Prostate gland (tissue), 2 donors: Measurements from ENCODE around the gene SPATS2. TPM values are rescaled to one million over a fixed set of nuclear protein-coding genes. Genes with fewer than 3 reads are reported as not detected.

Source experiments
- DNase-seq: peaks from one replicate; pipeline ENCODE4 v3.0.0-alpha.2; 2019; ENCODE audit warnings: low spot score
- H3K27ac ChIP-seq, 2 donors: fragments of 200-600 bp; sonication (generic); 2 replicates each; pipeline ENCODE4 v1.5.1; 2017 to 2019
- H3K27me3 ChIP-seq: fragments of 200-600 bp; sonication (generic); replicated peaks from 2 replicates; pipeline ENCODE4 v1.5.1; 2019; ENCODE audit not compliant: insufficient read depth
- H3K36me3 ChIP-seq, 2 donors: fragments of 200-600 bp; sonication (generic); 1 replicate in 1 of 2; 2 replicates in 1 of 2; pipeline versions ENCODE4 v1.5.1 to v1.8.1; 2017 to 2019
- H3K4me1 ChIP-seq: fragments of 200-600 bp; sonication (generic); replicated peaks from 2 replicates; pipeline ENCODE4 v1.5.1; 2019
- H3K4me3 ChIP-seq, 2 donors: fragments of 200-600 bp; sonication (generic); 2 replicates each; pipeline ENCODE4 v1.5.1; 2017 to 2019
- H3K9me3 ChIP-seq: fragments of 200-600 bp; sonication (generic); 2 replicates; pipeline ENCODE4 v1.5.1; 2017
- POLR2A ChIP-seq: fragments of 450-650 bp; IDR thresholded peaks from one replicate; pipeline ENCODE4 v1.6.1; 2016; ENCODE audit warnings: antibody characterized with exemption, mild to moderate bottlenecking
- POLR2AphosphoS5 ChIP-seq: sonication (generic); formaldehyde crosslinking; IDR thresholded peaks from one replicate; pipeline ENCODE4 v1.6.1; 2017; ENCODE audit warnings: antibody characterized with exemption
- WGBS: methylation state at CpG from one replicate; pipeline ENCODE4 v1.1.5; 2018; 5-methylcytosine and 5-hydroxymethylcytosine counted together
- intact Hi-C: fragments of 100-400 bp; cut with DNase I; formaldehyde crosslinking; loops from one replicate; pipeline ENCODE4 v1.14.2; 2022
- total RNA-seq, 2 donors: library from RNA; depleted of rRNA; stranded (reverse); fragments of >200 nt; gene quantifications; one replicate each; pipeline ENCODE4 v1.1.0, GENCODE V29; 2016
- TF ChIP-seq, protein P1 (sequence below), 4 experiments: fragments of 200-600 bp in 2 of 4; fragments of 450-650 bp in 2 of 4; sonication (generic) in 2 of 4; IDR thresholded peaks; 1 replicate in 3 of 4; 2 replicates in 1 of 4; pipeline ENCODE4 v1.5.1; 2016 to 2019; ENCODE audit warnings: antibody characterized with exemption in 4 of 4, mild to moderate bottlenecking in 2 of 4, moderate library complexity in 2 of 4

SPATS2 gene
- total RNA-seq, 2 donors from 2014 or later, result 30.1 to 34.2 TPM

DNA sequence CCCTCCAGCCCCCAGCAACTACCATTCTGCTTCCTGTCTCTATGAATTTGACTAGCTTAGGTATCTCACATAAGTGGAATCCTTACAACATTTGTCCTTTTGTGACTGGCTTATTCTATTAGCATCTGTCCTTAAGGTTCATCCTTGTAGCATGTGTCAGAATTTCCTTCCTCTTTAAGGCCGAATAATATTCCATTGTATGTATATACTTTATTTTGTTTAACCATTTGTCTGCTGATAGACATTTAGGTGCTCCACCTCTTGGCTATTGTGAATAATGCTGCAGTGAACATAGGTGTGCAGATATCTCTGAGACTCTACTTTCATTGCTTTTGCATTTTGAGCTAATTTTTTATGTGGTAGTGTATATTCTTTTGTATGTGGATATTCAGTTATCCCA is 75.7 kb downstream of the SPATS2 start:
- no peak for DNase-seq
- Histone ChIP-seq H3K27me3 (no peaks in the 10 kb centered on the region), H3K4me1 (no peaks in the 10 kb centered on the region), H3K9me3 (no peaks in the 10 kb centered on the region), H3K27ac (no peak overlapping the region), H3K4me3 (no peak overlapping the region), H3K36me3 (no peaks in the 10 kb centered on the region)
- 84% methylated on average over 1 of the region's 1 CpG for WGBS
- intact Hi-C loops, result no loop called here
- TF ChIP-seq, protein P1, sequence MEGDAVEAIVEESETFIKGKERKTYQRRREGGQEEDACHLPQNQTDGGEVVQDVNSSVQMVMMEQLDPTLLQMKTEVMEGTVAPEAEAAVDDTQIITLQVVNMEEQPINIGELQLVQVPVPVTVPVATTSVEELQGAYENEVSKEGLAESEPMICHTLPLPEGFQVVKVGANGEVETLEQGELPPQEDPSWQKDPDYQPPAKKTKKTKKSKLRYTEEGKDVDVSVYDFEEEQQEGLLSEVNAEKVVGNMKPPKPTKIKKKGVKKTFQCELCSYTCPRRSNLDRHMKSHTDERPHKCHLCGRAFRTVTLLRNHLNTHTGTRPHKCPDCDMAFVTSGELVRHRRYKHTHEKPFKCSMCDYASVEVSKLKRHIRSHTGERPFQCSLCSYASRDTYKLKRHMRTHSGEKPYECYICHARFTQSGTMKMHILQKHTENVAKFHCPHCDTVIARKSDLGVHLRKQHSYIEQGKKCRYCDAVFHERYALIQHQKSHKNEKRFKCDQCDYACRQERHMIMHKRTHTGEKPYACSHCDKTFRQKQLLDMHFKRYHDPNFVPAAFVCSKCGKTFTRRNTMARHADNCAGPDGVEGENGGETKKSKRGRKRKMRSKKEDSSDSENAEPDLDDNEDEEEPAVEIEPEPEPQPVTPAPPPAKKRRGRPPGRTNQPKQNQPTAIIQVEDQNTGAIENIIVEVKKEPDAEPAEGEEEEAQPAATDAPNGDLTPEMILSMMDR (IDR thresholded peaks at IDR 0.05), result no peak
- TF ChIP-seq POLR2A (no peak), POLR2AphosphoS5 (no peak)

DNA sequence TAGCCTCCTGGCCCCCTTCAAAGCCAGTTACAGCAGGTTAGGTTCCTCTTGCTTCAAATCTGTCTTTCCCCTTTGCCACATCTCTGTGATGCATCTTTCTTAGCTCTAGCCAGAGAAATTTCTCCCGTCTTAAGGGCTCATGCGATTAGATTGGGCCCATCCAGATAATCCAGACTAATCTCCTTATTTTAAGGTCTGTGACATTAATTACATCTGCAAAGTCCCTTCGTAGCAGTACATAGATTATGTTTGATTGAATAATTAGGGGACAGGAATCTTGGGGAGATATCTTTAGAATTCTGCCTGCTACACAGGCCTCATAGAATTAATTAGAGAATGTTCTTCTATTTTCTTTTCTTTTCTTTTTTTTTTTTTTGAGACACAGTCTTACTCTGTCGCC is 79.3 kb downstream of the SPATS2 start:
- no peak for DNase-seq
- WGBS, result 99% methylated on average over 4 of the region's 4 CpGs
- H3K9me3 ChIP-seq, result no peaks in the 10 kb centered on the region
- no peak overlapping the region for H3K27ac ChIP-seq
- H3K36me3 ChIP-seq, result no peaks in the 10 kb centered on the region
- H3K4me1 ChIP-seq, result no peaks in the 10 kb centered on the region
- intact Hi-C loops, result no loop called here
- H3K27me3 ChIP-seq, result no peaks in the 10 kb centered on the region
- TF ChIP-seq, protein P1 (IDR thresholded peaks at IDR 0.05), result no peak
- TF ChIP-seq POLR2A (no peak), POLR2AphosphoS5 (no peak)
- H3K4me3 ChIP-seq, result no peak overlapping the region

DNA sequence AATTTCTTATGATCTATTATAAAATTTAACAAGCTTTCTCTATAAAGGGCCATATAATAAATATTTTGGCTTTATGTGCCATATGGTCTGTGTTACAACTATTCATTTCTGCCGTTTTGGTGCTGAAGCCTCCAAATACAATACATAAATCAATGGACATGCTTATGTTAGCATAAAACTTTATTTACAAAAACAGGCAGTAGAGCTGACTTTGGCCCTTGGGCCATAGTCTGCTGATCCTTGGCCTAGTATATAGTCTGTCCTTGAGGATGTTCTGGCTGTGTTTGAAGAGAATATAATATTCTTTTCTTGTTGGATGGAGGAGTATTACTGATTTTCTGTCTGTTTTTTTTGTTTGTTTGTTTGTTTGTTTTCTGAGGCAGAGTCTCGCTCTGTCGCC is 81.6 kb downstream of the SPATS2 start:
- H3K27ac ChIP-seq, result no peak overlapping the region
- H3K9me3 ChIP-seq, result no peaks in the 10 kb centered on the region
- no peaks in the 10 kb centered on the region for H3K4me1 ChIP-seq
- no peak for DNase-seq
- intact Hi-C loops, result no loop called here
- no peaks in the 10 kb centered on the region for H3K27me3 ChIP-seq
- H3K36me3 ChIP-seq, result no peaks in the 10 kb centered on the region
- TF ChIP-seq POLR2AphosphoS5 (no peak), POLR2A (no peak)
- TF ChIP-seq, protein P1 (IDR thresholded peaks at IDR 0.05), result no peak
- no peak overlapping the region for H3K4me3 ChIP-seq
- 78% methylated on average over 3 of the region's 3 CpGs for WGBS

DNA sequence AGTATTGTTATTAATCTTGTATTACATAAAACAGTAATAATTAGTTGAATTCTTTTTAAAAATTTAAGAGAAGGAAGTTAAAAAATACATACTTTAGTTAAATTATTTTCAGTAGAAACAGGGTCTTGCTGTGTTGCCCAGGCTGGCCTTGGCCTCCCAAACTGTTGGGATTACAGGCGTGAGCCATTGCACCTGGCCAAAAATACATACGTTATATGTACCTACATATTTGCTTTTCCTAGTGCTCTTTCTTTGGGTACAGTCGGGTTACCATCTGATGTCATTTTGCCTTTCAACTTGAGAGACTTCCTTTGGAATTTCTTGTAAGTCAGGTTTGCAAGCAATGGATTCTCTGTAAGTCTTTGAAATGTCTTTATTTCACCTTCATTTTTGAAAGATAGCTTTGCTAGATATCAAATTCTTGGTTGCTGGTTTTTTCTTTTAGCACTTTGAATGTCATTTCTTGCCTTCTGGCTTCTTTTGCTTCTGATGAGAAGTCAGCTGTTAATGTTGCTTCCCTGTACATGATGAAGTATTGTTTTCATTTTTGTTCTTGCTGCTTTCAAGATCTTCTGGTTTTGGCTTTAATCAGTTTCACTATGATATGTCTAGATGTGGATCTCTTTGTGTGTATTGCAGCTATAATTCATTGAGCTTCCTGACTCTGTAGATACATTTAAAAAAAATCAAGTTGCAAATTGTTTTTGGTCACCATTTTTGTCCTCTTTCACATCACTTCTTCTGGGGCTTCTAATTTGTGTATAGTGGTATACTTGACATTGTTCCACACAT is 84.4 kb downstream of the SPATS2 start:
- DNase-seq, result no peak
- 66% methylated on average over 3 of the region's 3 CpGs for WGBS
- Histone ChIP-seq H3K4me1 (no peaks in the 10 kb centered on the region), H3K9me3 (no peaks in the 10 kb centered on the region), H3K36me3 (no peaks in the 10 kb centered on the region), H3K4me3 (no peak overlapping the region), H3K27ac (no peak overlapping the region), H3K27me3 (no peaks in the 10 kb centered on the region)
- TF ChIP-seq POLR2AphosphoS5 (no peak), POLR2A (no peak)
- TF ChIP-seq, protein P1 (IDR thresholded peaks at IDR 0.05), result no peak
- intact Hi-C loops, result no loop called here

DNA sequence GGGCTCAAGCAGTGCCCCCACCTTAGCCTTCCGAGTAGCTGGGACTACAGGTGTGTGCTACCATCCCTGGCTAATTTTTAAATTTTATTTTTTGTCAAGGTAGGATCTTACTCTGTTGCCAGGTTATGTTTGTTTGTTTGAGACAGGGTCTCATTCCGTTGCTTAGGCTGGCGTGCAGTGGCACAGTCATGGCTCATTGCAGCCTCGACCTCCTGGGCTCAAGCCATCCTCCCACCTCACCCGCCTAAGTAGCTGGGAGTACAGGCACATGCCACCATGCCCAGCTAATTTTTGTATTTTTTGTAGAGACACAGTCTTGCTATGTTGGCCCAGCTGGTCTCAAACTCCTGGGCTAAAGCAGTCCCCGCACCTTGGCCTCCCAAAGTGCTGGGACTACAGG is 88.2 kb downstream of the SPATS2 start:
- TF ChIP-seq POLR2A, result no peak
- no peak for TF ChIP-seq POLR2AphosphoS5
- TF ChIP-seq, protein P1 (IDR thresholded peaks at IDR 0.05), result no peak
- intact Hi-C loops, result no loop called here
- no peak for DNase-seq
- Histone ChIP-seq H3K4me3 (no peak overlapping the region), H3K27ac (no peak overlapping the region), H3K9me3 (no peaks in the 10 kb centered on the region), H3K36me3 (no peaks in the 10 kb centered on the region), H3K4me1 (no peaks in the 10 kb centered on the region), H3K27me3 (no peaks in the 10 kb centered on the region)
- WGBS, result 96% methylated on average over 6 of the region's 6 CpGs
